GM20000 (cell line): ENCODE measurements around the gene PXMP4.
"Not testable (repeated sequence)": the region's sequence is repeated elsewhere in the genome, so short reads cannot be mapped to it uniquely, and the experiment has no call there.

Source experiments
- DNase-seq: peaks from one replicate; pipeline ENCODE4 v3.0.0; 2012; ENCODE audit warnings: low spot score
- TF ChIP-seq, protein P1 (sequence below): IDR thresholded peaks from 2 replicates; pipeline ENCODE4 v1.5.1; 2012; ENCODE audit warnings: mild to moderate bottlenecking, control low read depth; ENCODE audit errors: extremely low read depth, missing control alignments

Gene PXMP4

DNA sequence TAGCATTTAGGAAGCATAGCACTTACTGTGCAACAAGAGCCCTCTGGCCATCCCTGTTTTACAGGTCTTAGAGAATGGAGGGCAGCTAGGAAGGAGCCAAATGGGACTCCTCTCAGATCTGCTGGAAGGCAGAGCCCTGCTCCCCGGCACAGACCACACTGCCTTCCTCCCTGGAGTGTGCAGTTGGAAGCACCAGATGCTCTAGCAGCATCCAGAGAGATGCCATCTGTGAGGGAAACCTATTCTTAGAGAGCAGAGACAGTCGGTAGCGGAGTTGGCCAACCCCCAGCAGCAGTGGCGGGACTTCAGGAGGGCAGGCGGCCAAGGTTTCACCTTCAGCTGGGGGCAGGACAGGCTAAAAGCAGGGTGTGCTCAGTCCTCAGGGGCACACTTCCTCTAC is 17.2 kb downstream of the PXMP4 start:
- no peak for DNase-seq
- TF ChIP-seq, protein P1, sequence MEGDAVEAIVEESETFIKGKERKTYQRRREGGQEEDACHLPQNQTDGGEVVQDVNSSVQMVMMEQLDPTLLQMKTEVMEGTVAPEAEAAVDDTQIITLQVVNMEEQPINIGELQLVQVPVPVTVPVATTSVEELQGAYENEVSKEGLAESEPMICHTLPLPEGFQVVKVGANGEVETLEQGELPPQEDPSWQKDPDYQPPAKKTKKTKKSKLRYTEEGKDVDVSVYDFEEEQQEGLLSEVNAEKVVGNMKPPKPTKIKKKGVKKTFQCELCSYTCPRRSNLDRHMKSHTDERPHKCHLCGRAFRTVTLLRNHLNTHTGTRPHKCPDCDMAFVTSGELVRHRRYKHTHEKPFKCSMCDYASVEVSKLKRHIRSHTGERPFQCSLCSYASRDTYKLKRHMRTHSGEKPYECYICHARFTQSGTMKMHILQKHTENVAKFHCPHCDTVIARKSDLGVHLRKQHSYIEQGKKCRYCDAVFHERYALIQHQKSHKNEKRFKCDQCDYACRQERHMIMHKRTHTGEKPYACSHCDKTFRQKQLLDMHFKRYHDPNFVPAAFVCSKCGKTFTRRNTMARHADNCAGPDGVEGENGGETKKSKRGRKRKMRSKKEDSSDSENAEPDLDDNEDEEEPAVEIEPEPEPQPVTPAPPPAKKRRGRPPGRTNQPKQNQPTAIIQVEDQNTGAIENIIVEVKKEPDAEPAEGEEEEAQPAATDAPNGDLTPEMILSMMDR: no peak

DNA sequence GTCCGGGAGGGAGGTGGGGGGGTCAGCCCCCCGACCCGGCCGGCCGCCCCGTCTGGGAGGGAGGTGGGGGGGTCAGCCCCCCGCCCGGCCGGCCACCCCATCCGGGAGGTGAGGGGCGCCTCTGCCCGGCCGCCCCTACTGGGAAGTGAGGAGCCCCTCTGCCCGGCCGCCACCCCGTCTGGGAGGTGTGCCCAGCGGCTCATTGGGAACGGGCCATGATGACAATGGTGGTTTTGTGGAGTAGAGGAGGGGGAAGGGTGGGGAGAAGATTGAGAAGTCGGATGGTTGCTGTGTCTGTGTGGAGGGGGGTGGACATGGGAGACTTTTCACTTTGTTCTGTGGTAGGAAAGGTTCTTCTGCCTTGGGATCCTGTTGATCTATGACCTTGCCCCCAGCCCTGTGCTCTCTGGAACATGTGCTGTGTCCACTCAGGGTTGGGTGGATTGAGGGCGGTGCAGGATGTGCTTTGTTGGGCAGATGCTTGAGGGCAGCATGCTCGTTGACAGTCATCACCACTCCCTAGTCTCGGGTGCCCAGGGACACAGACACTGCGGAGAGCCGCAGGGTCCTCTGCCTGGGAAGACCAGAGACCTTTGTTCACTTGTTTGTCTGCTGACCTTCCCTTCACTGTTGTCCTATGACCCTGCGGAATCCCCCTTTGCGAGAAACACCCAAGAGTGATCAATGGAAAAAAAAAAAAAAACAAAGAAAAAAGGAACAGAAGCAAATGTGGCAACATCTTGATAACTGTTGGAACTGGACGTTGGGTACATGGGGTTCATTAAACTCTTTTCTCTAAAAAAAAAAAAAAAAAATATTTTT is 18.3 kb downstream of the PXMP4 start:
- DNase-seq: no peak
- TF ChIP-seq, protein P1: no peak

DNA sequence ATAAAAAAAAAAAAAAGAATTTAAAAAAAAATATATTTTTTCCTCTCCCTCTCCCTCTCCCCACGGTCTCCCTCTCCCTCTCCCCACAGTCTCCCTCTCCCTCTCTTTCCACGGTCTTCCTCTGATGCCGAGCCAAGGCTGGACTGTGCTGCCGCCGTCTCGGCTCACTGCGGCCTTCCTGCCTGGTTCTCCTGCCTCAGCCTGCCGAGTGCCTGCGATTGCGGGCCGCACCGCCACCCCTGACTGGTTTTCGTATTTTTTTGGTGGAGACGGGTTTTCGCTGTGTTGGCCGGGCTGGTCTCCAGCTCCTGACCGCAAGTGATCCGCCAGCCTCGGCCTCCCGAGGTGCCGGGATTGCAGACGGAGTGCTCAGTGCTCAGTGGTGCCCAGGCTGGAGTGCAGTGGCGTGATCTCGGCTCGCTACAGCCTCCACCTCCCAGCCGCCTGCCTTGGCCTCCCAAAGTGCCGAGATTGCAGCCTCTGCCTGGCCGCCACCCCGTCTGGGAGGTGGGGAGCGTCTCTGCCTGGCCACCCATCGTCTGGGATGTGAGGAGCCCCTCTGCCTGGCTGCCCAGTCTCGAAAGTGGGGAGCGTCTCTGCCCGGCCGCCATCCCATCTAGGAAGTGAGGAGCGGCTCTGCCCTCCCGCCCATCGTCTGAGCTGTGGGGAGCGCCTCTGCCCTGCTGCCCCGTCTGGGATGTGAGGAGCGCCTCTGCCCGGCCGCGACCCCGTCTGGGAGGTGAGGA is 19.2 kb downstream of the PXMP4 start:
- not testable (repeated sequence) for DNase-seq

DNA sequence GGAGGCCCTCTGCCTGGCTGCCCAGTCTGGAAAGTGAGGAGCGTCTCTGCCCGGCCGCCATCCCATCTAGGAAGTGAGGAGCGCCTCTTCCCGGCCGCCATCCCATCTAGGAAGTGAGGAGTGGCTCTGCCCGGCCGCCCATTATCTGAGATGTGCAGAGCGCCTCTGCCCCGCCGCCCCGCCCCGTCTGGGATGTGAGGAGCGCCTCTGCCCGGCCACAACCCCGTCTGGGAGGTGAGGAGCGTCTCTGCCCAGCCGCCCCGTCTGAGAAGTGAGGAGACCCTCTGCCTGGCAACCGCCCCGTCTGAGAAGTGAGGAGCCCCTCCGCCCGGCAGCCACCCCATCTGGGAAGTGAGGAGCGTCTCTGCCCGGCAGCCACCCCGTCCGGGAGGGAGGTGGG is 21.1 kb downstream of the PXMP4 start:
- not testable (repeated sequence) for DNase-seq

DNA sequence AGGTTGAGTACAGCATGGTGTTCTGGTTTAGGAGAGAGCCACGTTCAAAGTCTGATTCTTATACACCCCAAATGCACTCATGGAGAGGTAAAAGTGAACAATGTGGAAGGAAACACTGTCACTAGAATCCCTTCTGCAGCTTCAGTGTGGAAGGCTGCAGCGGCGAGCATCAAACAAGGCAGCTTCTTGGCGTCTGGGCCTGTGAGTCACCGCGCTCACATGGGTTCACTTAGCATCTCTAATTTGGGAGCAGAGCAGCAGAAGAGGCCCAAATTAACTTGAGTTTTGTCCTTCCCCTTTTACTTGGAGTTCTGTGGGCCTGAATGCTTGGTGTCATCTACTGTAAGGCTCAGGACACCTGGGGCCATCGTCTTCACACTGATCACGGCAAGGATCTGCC is 23.0 kb downstream of the PXMP4 start:
- TF ChIP-seq, protein P1: no peak
- no peak for DNase-seq

DNA sequence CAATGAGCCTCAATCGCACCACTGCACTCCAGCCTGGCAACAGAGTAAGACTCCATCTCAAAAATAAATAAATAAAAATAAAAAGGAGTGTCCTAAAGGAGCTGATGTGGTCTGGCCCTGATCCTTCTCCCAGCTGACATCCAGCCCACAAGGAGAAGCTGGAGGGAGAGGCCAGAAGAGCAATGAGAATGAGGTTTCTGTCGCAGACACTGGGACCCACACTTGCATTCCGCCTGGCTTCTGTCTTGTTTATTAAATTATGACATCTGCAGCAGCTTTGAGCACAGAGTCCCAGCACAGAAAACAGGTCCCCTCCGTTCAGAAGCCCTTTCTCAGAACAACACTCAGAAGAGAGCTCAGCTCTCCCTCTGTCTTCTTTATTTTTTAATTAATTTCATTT is 23.7 kb downstream of the PXMP4 start:
- TF ChIP-seq, protein P1: no peak
- DNase-seq: no peak

DNA sequence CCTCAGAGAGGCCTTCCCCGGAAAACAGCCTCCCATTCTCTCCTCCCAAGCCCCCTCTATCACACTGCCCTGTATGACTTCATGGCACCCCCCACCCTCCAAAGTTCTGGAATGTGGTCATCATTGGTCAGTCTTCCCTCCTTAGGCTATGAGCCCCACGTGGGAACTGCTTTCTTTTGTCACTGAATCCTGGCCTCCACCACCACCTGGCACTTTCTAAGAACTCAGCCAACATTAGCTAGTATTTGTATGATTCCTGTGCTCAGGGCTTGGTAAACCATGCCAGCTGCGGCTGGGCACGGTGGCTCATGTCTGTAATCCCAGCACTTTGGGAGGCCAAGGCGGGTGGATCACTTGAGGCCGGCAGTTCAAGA is 25.5 kb downstream of the PXMP4 start:
- DNase-seq: no peak
- TF ChIP-seq, protein P1: no peak

DNA sequence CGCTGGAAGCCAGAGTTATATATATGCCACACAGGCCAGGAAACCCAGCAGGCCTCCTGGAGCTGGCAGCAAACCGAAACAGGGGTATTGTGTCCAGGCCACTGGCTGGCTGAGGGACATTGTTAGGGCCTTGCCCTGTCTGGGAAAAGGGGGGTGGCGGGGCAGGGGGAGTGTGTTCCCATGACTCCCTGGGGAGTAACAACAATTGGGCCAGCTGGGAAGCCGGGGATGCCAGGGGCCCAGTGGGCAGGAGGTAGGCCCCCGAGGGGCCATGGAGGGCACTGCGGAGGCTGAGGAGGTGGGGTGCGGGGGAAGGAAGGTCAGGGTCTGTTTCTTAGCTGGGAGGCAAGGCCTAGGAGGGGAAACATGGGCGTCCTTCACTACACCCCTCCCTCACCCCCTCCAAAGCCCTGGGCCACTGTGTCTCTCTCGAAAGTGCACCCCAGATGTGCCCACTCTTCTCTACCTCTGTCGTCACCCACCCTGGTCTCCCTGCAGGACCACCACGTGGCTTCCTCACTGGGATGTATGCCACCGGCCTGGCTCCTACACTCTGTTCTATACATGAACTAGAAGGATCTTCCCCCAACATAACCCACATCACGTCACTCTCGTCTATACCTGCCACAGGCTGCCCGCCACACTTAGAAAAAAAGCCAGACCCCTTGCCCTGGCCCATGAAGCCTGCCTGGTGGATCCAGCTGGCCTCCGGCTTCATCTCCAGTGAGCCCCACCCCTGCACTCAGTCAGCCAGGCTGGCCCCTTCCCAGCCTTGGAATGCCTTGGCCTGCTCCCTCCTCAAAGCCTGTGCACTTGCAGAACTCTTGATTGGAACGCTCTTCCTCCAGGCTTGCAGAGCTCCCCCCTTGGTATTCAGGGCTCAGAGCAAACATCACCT is 26.1 kb downstream of the PXMP4 start:
- DNase-seq: no peak

More for the DNA sequence above, 26.1 kb downstream of the PXMP4 start:
- TF ChIP-seq, protein P1: no peak
